Spleen (tissue), 11 donors: Measurements from ENCODE around the gene AUP1. TPM values are rescaled to one million over a fixed set of nuclear protein-coding genes. Genes with fewer than 3 reads are reported as not detected.

Source experiments
- DNase-seq: peaks from one replicate; pipeline ENCODE4 v3.0.0-alpha.2; 2020
- H3K27ac ChIP-seq, 8 donors: fragments of 200-600 bp; sonication (generic) in 7 of 8; 1 replicate in 4 of 8; 2 replicates in 4 of 8; pipeline versions ENCODE4 v1.5.0 to v1.8.0; 2016 to 2021; ENCODE audit warnings: inconsistent platforms in 4 of 8, mild to moderate bottlenecking in 4 of 8, moderate library complexity in 1 of 8
- H3K27me3 ChIP-seq, 7 donors: fragments of 200-600 bp; sonication (generic) in 6 of 7; replicated peaks in 1 of 7; 1 replicate in 4 of 7; 2 replicates in 3 of 7; pipeline versions ENCODE4 v1.5.0 to v1.8.0; 2016 to 2021; ENCODE audit warnings: inconsistent platforms in 3 of 7, mild to moderate bottlenecking in 1 of 7
- H3K36me3 ChIP-seq, 6 donors: fragments of 200-600 bp; sonication (generic) in 5 of 6; 1 replicate in 4 of 6; 2 replicates in 2 of 6; pipeline versions ENCODE4 v1.5.0 to v1.8.0; 2016 to 2021; ENCODE audit warnings: inconsistent platforms in 2 of 6
- H3K4me1 ChIP-seq, 6 donors: fragments of 200-600 bp; sonication (generic) in 5 of 6; 1 replicate in 3 of 6; 2 replicates in 3 of 6; pipeline versions ENCODE4 v1.5.0 to v1.8.0; 2016 to 2021; ENCODE audit warnings: inconsistent platforms in 3 of 6
- H3K4me3 ChIP-seq, 8 donors: fragments of 200-600 bp; sonication (generic) in 7 of 8; 1 replicate in 4 of 8; 2 replicates in 4 of 8; pipeline versions ENCODE4 v1.5.0 to v1.8.0; 2016 to 2021; ENCODE audit warnings: inconsistent platforms in 4 of 8, mild to moderate bottlenecking in 4 of 8, moderate library complexity in 2 of 8
- H3K9me3 ChIP-seq, 8 donors: fragments of 200-600 bp; sonication (generic) in 7 of 8; 1 replicate in 4 of 8; 2 replicates in 4 of 8; pipeline versions ENCODE4 v1.5.0 to v1.8.0; 2016 to 2021; ENCODE audit warnings: inconsistent platforms in 4 of 8
- POLR2A ChIP-seq, 3 donors: fragments of 450-650 bp; IDR thresholded peaks; one replicate each; pipeline ENCODE4 v1.5.1; 2017; ENCODE audit warnings: antibody characterized with exemption in 3 of 3, mild to moderate bottlenecking in 1 of 3
- POLR2AphosphoS5 ChIP-seq, 3 donors: sonication (generic); formaldehyde crosslinking; IDR thresholded peaks; one replicate each; pipeline ENCODE4 v1.5.1; 2017; ENCODE audit warnings: antibody characterized with exemption in 3 of 3
- WGBS, 5 donors: extraction: QIAGEN DNeasy Blood & Tissue Kit in 3 of 5; methylation state at CpG; one replicate each; pipeline versions ENCODE4 v1.1.5 to v1.1.7; 2013 to 2018; 5-methylcytosine and 5-hydroxymethylcytosine counted together
- intact Hi-C: fragments of 100-400 bp; cut with DNase I; formaldehyde crosslinking; loops from one replicate; pipeline ENCODE4 v1.15.0; 2023; ENCODE audit warnings: low total_unique reads
- polyA plus RNA-seq, 3 donors: library from polyadenylated mRNA; stranded (reverse); fragments of 200-250 nt; gene quantifications; one replicate each; pipeline ENCODE4 v1.2.1, GENCODE V29; 2013
- total RNA-seq, 7 donors: library from RNA; depleted of rRNA in 3 of 7; stranded (reverse); fragments of >200 nt in 3 of 7; fragmentation: NEBNext Ultra II Directional in 4 of 7; extraction: Animal tissue kit (Norgen Biotek cat#: 25700) in 4 of 7; gene quantifications; one replicate each; pipeline versions ENCODE4 v1.1.0 to v1.2.1, GENCODE V29; 2016 to 2021
- TF ChIP-seq, protein P1 (sequence below), 11 experiments: fragments of 200-600 bp in 7 of 11; fragments of 450-650 bp in 4 of 11; sonication (generic) in 4 of 11; IDR thresholded peaks in 8 of 11; conservative IDR thresholded peaks in 3 of 11; 1 replicate in 7 of 11; 2 replicates in 4 of 11; pipeline versions ENCODE4 v1.4.0 to v1.8.0; 2016 to 2021; ENCODE audit warnings: antibody characterized with exemption in 11 of 11, inconsistent platforms in 4 of 11, mild to moderate bottlenecking in 1 of 11
- donor health status: healthy with polysubstance abuse.
- donor health status: DM: no; HTN: no; CAD: no; lungs with moderate emphysema.
- donor health status: DM: no; HTN: no; CAD: no.
- donor health status: Bipolar disorder and iron deficiency.
- donor health status: healthy.
- donor health status: DM: no; HTN: no; CAD: no.
- donor health status: DM: yes; HTN: yes; CAD: no.

The AUP1 gene
- total and polyA plus RNA-seq, 10 donors, result 107 to 226 (median 135) TPM

DNA sequence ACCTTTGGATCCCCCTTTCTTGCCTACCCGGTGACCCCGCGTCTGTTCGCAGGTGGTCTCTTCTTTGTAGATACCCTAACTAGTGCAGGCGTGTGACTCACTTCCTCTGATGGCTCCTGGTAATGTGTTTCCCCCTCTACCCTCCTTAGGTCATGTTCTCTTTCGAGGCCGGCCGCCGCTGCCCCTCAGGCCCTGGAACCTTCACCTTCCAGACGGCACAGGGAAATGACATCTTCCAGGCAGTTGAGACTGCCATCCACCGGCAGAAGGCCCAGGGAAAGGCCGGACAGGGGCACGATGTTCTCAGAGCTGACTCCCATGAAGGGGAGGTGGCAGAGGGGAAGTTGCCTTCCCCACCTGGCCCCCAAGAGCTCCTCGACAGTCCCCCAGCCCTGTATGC, 26.7 kb upstream of the AUP1 start:
- Histone ChIP-seq H3K4me3 (peak overlapping the region in 6 of 8 donors; percentile 75 to 99 (median 86)), H3K9me3 (no peaks in the 10 kb centered on the region), H3K4me1 (peaks cover 7 to 75% (median 35%) of the 10 kb centered on the region in 6 donors), H3K36me3 (peaks cover 0 to 25% (median 9%) of the 10 kb centered on the region in 6 donors), H3K27ac (peak overlapping the region in 7 of 8 donors; percentile 90 to 96 (median 92)), H3K27me3 (no peaks in the 10 kb centered on the region)
- WGBS, 5 donors, result 56 to 80% (median 76%) methylated on average over 13 to 14 of the region's 14 CpGs
- intact Hi-C loops, result no loop called here
- no peak for TF ChIP-seq POLR2AphosphoS5 (IDR thresholded peaks at IDR 0.05)
- TF ChIP-seq, protein P1, sequence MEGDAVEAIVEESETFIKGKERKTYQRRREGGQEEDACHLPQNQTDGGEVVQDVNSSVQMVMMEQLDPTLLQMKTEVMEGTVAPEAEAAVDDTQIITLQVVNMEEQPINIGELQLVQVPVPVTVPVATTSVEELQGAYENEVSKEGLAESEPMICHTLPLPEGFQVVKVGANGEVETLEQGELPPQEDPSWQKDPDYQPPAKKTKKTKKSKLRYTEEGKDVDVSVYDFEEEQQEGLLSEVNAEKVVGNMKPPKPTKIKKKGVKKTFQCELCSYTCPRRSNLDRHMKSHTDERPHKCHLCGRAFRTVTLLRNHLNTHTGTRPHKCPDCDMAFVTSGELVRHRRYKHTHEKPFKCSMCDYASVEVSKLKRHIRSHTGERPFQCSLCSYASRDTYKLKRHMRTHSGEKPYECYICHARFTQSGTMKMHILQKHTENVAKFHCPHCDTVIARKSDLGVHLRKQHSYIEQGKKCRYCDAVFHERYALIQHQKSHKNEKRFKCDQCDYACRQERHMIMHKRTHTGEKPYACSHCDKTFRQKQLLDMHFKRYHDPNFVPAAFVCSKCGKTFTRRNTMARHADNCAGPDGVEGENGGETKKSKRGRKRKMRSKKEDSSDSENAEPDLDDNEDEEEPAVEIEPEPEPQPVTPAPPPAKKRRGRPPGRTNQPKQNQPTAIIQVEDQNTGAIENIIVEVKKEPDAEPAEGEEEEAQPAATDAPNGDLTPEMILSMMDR (IDR thresholded peaks at IDR 0.05 in 8 of 11, conservative IDR thresholded peaks at IDR 0.05 in 3 of 11), result no peak
- TF ChIP-seq POLR2A (IDR thresholded peaks at IDR 0.05), result no peak
- no peak for DNase-seq

DNA sequence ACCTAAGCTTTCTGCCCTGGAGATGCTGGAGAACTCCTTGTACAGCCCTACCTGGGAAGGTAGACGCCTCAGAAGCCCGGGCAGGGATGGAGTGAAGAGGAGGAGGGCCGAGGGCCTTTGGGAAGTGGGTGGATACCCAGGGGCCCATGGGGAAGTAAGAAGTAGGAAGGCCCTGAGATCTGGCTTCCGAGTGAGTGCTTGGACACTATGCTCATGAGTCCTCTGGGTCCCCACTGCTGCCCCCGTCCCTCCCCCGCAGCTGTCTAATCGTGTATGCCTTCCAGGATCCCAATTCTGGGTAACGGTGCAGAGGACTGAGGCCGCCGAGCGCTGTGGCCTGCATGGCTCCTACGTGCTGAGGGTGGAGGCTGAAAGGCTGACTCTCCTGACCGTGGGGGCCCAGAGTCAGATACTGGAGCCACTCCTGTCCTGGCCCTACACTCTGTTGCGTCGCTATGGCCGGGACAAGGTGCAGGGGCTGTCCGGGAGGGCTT, 26.2 kb upstream of the AUP1 start:
- TF ChIP-seq POLR2AphosphoS5 (IDR thresholded peaks at IDR 0.05), result no peak
- no peak for TF ChIP-seq POLR2A (IDR thresholded peaks at IDR 0.05)
- TF ChIP-seq, protein P1 (IDR thresholded peaks at IDR 0.05 in 8 of 11, conservative IDR thresholded peaks at IDR 0.05 in 3 of 11), result no peak
- peak; percentile 86 for DNase-seq
- 42 to 80% (median 60%) methylated on average over 1 to 17 of the region's 17 CpGs for WGBS, 5 donors
- peak overlapping the region; percentile 75 to 99 (median 86) for H3K4me3 ChIP-seq
- H3K9me3 ChIP-seq, result no peaks in the 10 kb centered on the region
- H3K27me3 ChIP-seq, result no peaks in the 10 kb centered on the region
- peak overlapping the region; percentile 80 to 96 (median 92) for H3K27ac ChIP-seq
- peaks cover 0 to 25% (median 9%) of the 10 kb centered on the region in 6 donors for H3K36me3 ChIP-seq
- peaks cover 7 to 74% (median 35%) of the 10 kb centered on the region in 6 donors for H3K4me1 ChIP-seq
- intact Hi-C loops, result no loop called here

DNA sequence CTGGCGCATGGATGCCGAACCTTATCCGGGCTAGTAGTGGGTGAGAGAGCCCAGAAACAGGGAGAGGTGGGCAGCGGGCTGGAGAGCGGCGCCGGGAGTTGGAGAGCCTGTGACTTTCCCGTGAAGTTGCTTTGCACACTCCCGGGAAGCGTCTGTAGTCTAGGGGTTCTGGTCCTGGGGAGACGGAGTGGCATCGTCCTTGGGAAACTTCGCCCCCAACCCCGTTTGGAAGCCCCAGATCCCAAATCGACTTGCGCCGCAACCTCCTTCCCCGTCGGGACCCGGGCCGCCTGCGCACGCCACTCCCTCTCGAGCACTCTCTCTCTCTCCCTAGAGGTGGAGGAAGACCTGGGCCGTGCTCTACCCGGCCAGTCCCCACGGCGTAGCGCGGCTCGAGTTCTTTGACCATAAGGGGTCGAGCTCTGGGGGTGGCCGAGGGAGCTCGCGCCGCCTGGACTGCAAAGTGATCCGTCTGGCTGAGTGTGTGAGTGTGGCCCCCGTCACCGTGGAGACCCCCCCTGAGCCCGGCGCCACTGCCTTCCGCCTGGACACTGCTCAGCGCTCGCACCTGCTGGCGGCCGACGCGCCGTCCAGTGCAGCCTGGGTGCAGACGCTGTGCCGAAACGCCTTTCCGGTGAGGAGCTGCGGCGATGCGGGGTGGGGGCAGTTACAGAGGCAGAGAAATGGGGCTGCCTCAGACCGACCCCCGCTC, 25.5 kb upstream of the AUP1 start:
- Histone ChIP-seq H3K9me3 (no peaks in the 10 kb centered on the region), H3K36me3 (peaks cover 0 to 25% (median 9%) of the 10 kb centered on the region in 6 donors), H3K27ac (peak overlapping the region; percentile 80 to 96 (median 92)), H3K4me3 (peak overlapping the region; percentile 75 to 99 (median 86)), H3K27me3 (peaks cover 0 to 4% (median 0%) of the 10 kb centered on the region in 7 donors), H3K4me1 (peaks cover 7 to 73% (median 36%) of the 10 kb centered on the region in 6 donors)
- 0 to 2% (median 1%) methylated on average over 40 to 58 of the region's 58 CpGs for WGBS, 5 donors
- DNase-seq, result peak; percentile 94
- intact Hi-C loops, result no loop called here
- TF ChIP-seq POLR2AphosphoS5 (IDR thresholded peaks at IDR 0.05) (peak in 1 of 3 donors; percentile 3), POLR2A (IDR thresholded peaks at IDR 0.05) (no peak)
- TF ChIP-seq, protein P1 (IDR thresholded peaks at IDR 0.05 in 8 of 11, conservative IDR thresholded peaks at IDR 0.05 in 3 of 11), result peak in 1 of 11 experiments; percentile 13
